Mucosa of gallbladder (tissue), 1 donor: ENCODE data around the gene KIF21B. TPM values are rescaled to one million over a fixed set of nuclear protein-coding genes. Genes with fewer than 3 reads are reported as not detected.

ENCODE experiments used
- DNase-seq: peaks from one replicate; pipeline ENCODE4 v3.0.0-alpha.2; 2020; ENCODE audit warnings: low spot score
- total RNA-seq: library from RNA; stranded (reverse); gene quantifications from one replicate; pipeline ENCODE4 v1.2.1, GENCODE V29; 2021
- donor health status: DM: no; HTN: no; CAD: no.

The KIF21B gene
- total RNA-seq, 1 donor from 2014 or later, result 4.9 TPM

GRCh38 chr1:201042779-201043461 is 19.4 kb upstream of the KIF21B start:
- peak; percentile 70 for DNase-seq

GRCh38 chr1:201041011-201041410 is 17.5 kb upstream of the KIF21B start:
- DNase-seq, result no peak

- DNase-seq, result no peak
Observed at GRCh38 chr1:201039876-201040275, 16.4 kb upstream of the KIF21B start.

- no peak for DNase-seq
Observed at GRCh38 chr1:201039418-201039817, 15.9 kb upstream of the KIF21B start.

GRCh38 chr1:201038186-201038876 is 14.8 kb upstream of the KIF21B start:
- no peak for DNase-seq

- no peak for DNase-seq
Observed at GRCh38 chr1:201036188-201036842, 12.8 kb upstream of the KIF21B start.

GRCh38 chr1:201034671-201035070 is 11.2 kb upstream of the KIF21B start:
- no peak for DNase-seq

- no peak for DNase-seq
Observed at GRCh38 chr1:201032408-201032807, 8.9 kb upstream of the KIF21B start.

GRCh38 chr1:201028461-201028889 is 5.0 kb upstream of the KIF21B start:
- DNase-seq, result peak; percentile 76

GRCh38 chr1:201026836-201027235 is 3.3 kb upstream of the KIF21B start:
- DNase-seq, result no peak

GRCh38 chr1:201026234-201026633 is 2.7 kb upstream of the KIF21B start:
- no peak for DNase-seq

GRCh38 chr1:201025571-201026002 is 2.1 kb upstream of the KIF21B start:
- no peak for DNase-seq

GRCh38 chr1:201024625-201024998 is 1.1 kb upstream of the KIF21B start:
- DNase-seq, result no peak

GRCh38 chr1:201023920-201024624 is 558 bp upstream of the KIF21B start:
- no peak for DNase-seq

GRCh38 chr1:201022820-201023516 is 546 bp downstream of the KIF21B start:
- no peak for DNase-seq

- DNase-seq, result no peak
Observed at GRCh38 chr1:201022493-201022819, 1.1 kb downstream of the KIF21B start.

- DNase-seq, result no peak
Observed at GRCh38 chr1:201021630-201022492, 1.7 kb downstream of the KIF21B start.

- no peak for DNase-seq
Observed at GRCh38 chr1:201020721-201021629, 2.5 kb downstream of the KIF21B start.

- no peak for DNase-seq
Observed at GRCh38 chr1:201020040-201020591, 3.4 kb downstream of the KIF21B start.
